ENCODE data around the gene IRX6. TPM values are rescaled to one million over a fixed set of nuclear protein-coding genes. Genes with fewer than 3 reads are reported as not detected.

Gene IRX6
- total and polyA plus RNA-seq, 2 of the 8 experiments (the other 6 are each of a cell fraction or from before 2014, with no cell fraction given) = 0.61 TPM; not detected in 1

- H3K56ac ChIP-seq (replicated peaks; ENCODE audit: insufficient read length, low read depth, low read length) = no peak overlapping the region
- H3K9ac ChIP-seq (replicated peaks in 1 of 4; ENCODE audit: extremely low read depth in 1 of 4, low read depth in 3 of 4, low read length in 3 of 4) = no peak overlapping the region
- H3K4me2 ChIP-seq (ENCODE audit: insufficient read depth in 1 of 2, low read depth in 2 of 2, low read length in 2 of 2) = no peak overlapping the region
- no peak overlapping the region for H2BK12ac ChIP-seq (ENCODE audit: low read depth, low read length)
- no peak overlapping the region for H4K5ac ChIP-seq (ENCODE audit: insufficient read length, low read depth, low read length)
- no peaks in the 10 kb centered on the region for H3K27me3 ChIP-seq (replicated peaks in 1 of 4; ENCODE audit: control insufficient read depth in 3 of 4, extremely low read depth in 1 of 4, insufficient read depth in 3 of 4, low read length in 3 of 4)
- 87% methylated on average over 2 of the region's 2 CpGs; no CpG with 5 or more reads in 1 of the 2 experiments for WGBS, 2 experiments (ENCODE audit: extremely low coverage in 1 of 2, insufficient coverage in 1 of 2, insufficient read length in 1 of 2, insufficient replicate concordance in 2 of 2, low coverage in 1 of 2, low lambda C conversion rate in 2 of 2, missing lambda C conversion rate in 1 of 2)
- no peaks in the 10 kb centered on the region for H3K79me2 ChIP-seq (ENCODE audit: control insufficient read depth in 1 of 2, insufficient read depth in 2 of 2, low read length in 2 of 2)
- H2BK120ac ChIP-seq (replicated peaks; ENCODE audit: low read depth, low read length) = no peak overlapping the region
- H2BK15ac ChIP-seq (ENCODE audit: low read length) = no peak overlapping the region
- DNase-seq (ENCODE audit: low read depth in 1 of 2, low spot score in 2 of 2) = no peak
- ChIA-PET POLR2A (ENCODE audit: partially characterized antibody) (no interaction called here), CTCF (ENCODE audit: partially characterized antibody) (interaction anchor here (1.0 to 2.0 kb wide), 3 partner anchors 10 to 12 kb away, joined by 4 to 8 read pairs (median 4); no protein-coding TSS in a partner anchor)
- H3K79me1 ChIP-seq (ENCODE audit: low read depth, low read length) = no peaks in the 10 kb centered on the region
- no peak overlapping the region for H2AK5ac ChIP-seq (ENCODE audit: low read depth, low read length)
- no peak overlapping the region for H2AFZ ChIP-seq (ENCODE audit: low read length)
- H3K9me3 ChIP-seq (ENCODE audit: insufficient read depth in 2 of 2, low read depth in 1 of 2, low read length in 1 of 2) = no peaks in the 10 kb centered on the region
- no peak overlapping the region for H3K4ac ChIP-seq (replicated peaks; ENCODE audit: insufficient read length, low read depth, low read length)
- no peaks in the 10 kb centered on the region for H3K4me1 ChIP-seq (replicated peaks in 1 of 4; ENCODE audit: control insufficient read depth in 3 of 4, insufficient read depth in 4 of 4, low read length in 3 of 4)
- H3K36me3 ChIP-seq (ENCODE audit: control insufficient read depth in 2 of 4, insufficient read depth in 4 of 4, low read length in 3 of 4) = no peaks in the 10 kb centered on the region
- no peak overlapping the region for H3K4me3 ChIP-seq (ENCODE audit: extremely low read depth in 1 of 4, insufficient read depth in 2 of 4, low read depth in 3 of 4, low read length in 4 of 4)
- no peak for FAIRE-seq
- H2BK5ac ChIP-seq (ENCODE audit: low read depth, low read length) = no peak overlapping the region
- H4K20me1 ChIP-seq (replicated peaks in 1 of 2; ENCODE audit: control insufficient read depth in 1 of 2, insufficient read depth in 2 of 2, low read length in 2 of 2) = no peaks in the 10 kb centered on the region
- no peaks in the 10 kb centered on the region for H3K23me2 ChIP-seq (ENCODE audit: low read depth, low read length)
- no peak overlapping the region for H3K14ac ChIP-seq (ENCODE audit: insufficient read length)
- no peak overlapping the region for H3K23ac ChIP-seq (ENCODE audit: insufficient read length)
- no peak overlapping the region for H4K8ac ChIP-seq (ENCODE audit: extremely low read depth, insufficient read depth, low read length)
- no peak overlapping the region for H4K91ac ChIP-seq (replicated peaks; ENCODE audit: insufficient read length, low read length)
- no peak overlapping the region for H3K27ac ChIP-seq (ENCODE audit: low read depth, low read length)
- no peak overlapping the region for H3K18ac ChIP-seq (ENCODE audit: extremely low read depth, low read length)
- no peak overlapping the region for H2BK20ac ChIP-seq (ENCODE audit: low read length)
- TF ChIP-seq FOSL1 (IDR thresholded peaks at IDR 0.05; ENCODE audit: insufficient read depth, low read depth, low read length) (no peak), CBX5 (IDR thresholded peaks at IDR 0.05; ENCODE audit: low read depth, low read length) (no peak), TAF7 (optimal IDR thresholded peaks at IDR 0.05; ENCODE audit: borderline replicate concordance, low read depth, low read length) (no peak), MAX (IDR thresholded peaks at IDR 0.05) (no peak), POLR2AphosphoS5 (IDR thresholded peaks at IDR 0.05; ENCODE audit: low read depth, low read length) (no peak), KDM4A (IDR thresholded peaks at IDR 0.05; ENCODE audit: low read depth, low read length, severe bottlenecking) (no peak), YY1 (IDR thresholded peaks at IDR 0.05; ENCODE audit: low read depth, low read length) (no peak), JUND (IDR thresholded peaks at IDR 0.05; ENCODE audit: low read length) (no peak), SUZ12 (IDR thresholded peaks at IDR 0.05; ENCODE audit: low read length) (no peak), GABPA (IDR thresholded peaks at IDR 0.05; ENCODE audit: borderline replicate concordance, insufficient read depth, low read length) (no peak), NANOG (IDR thresholded peaks at IDR 0.05; ENCODE audit: insufficient read depth, low read depth, low read length, poor library complexity, severe bottlenecking) (no peak), HDAC6 (IDR thresholded peaks at IDR 0.05; ENCODE audit: low read depth, low read length) (no peak), SAP30 (IDR thresholded peaks at IDR 0.05; ENCODE audit: insufficient read depth, insufficient replicate concordance, low read length) (no peak), KDM1A (IDR thresholded peaks at IDR 0.05; ENCODE audit: borderline replicate concordance, low read length) (no peak), POLR2A (IDR thresholded peaks at IDR 0.05; ENCODE audit: control extremely low read depth in 1 of 2, low read depth in 2 of 2, low read length in 2 of 2) (no peak)
These were observed 35.9 kb downstream of the IRX6 start for GRCh38 chr16:55359946-55360345.
